ENCODE results near the gene CHGA. TPM values are rescaled to one million over a fixed set of nuclear protein-coding genes. Genes with fewer than 3 reads are reported as not detected.

CHGA gene
- total RNA-seq, 2 experiments from 2014 or later, result not detected

- Mint-ChIP-seq H3K27me3 (no peaks in the 10 kb centered on the region), H3K4me3 (no peak overlapping the region), H3K4me1 (no peaks in the 10 kb centered on the region), H3K9me3 (no peaks in the 10 kb centered on the region), H3K27ac (no peak overlapping the region), H3K36me3 (ENCODE audit: low read depth) (peaks cover 2% of the 10 kb centered on the region)
- no peak for DNase-seq
- ChIA-PET CTCF (no interaction called here), POLR2A (no interaction called here)
Measured at GRCh38 chr14:92958373-92959188, 35.6 kb downstream of the CHGA start.

GRCh38 chr14:92959189-92959531 is 36.2 kb downstream of the CHGA start:
- peaks cover 2% of the 10 kb centered on the region for H3K36me3 Mint-ChIP-seq (ENCODE audit: low read depth)
- POLR2A ChIA-PET, result no interaction called here
- no peaks in the 10 kb centered on the region for H3K4me1 Mint-ChIP-seq
- no peak overlapping the region for H3K27ac Mint-ChIP-seq
- CTCF ChIA-PET, result interaction anchor here (0.8 kb wide), 1 partner anchor 187 kb away, joined by 3 read pairs; no protein-coding TSS in a partner anchor
- no peaks in the 10 kb centered on the region for H3K9me3 Mint-ChIP-seq
- H3K4me3 Mint-ChIP-seq, result no peak overlapping the region
- no peak for DNase-seq
- no peaks in the 10 kb centered on the region for H3K27me3 Mint-ChIP-seq

GRCh38 chr14:92959761-92960680 is 37.1 kb downstream of the CHGA start:
- Mint-ChIP-seq H3K4me1 (no peaks in the 10 kb centered on the region), H3K36me3 (ENCODE audit: low read depth) (peaks cover 2% of the 10 kb centered on the region), H3K4me3 (no peak overlapping the region), H3K27ac (no peak overlapping the region), H3K9me3 (no peaks in the 10 kb centered on the region), H3K27me3 (no peaks in the 10 kb centered on the region)
- no peak for DNase-seq
- ChIA-PET POLR2A (no interaction called here), CTCF (interaction anchor here (0.6 to 1.2 kb wide), 3 partner anchors 22 to 1179 kb away, joined by 3 read pairs; no protein-coding TSS in a partner anchor)

- no peak overlapping the region for H3K27ac Mint-ChIP-seq
- no peaks in the 10 kb centered on the region for H3K9me3 Mint-ChIP-seq
- no peaks in the 10 kb centered on the region for H3K27me3 Mint-ChIP-seq
- CTCF ChIA-PET, result interaction anchor here (0.6 to 1.2 kb wide), 3 partner anchors 9 to 1178 kb away, joined by 3 read pairs; no protein-coding TSS in a partner anchor
- H3K4me1 Mint-ChIP-seq, result no peaks in the 10 kb centered on the region
- H3K4me3 Mint-ChIP-seq, result no peak overlapping the region
- DNase-seq, result no peak
- POLR2A ChIA-PET, result no interaction called here
- peaks cover 2% of the 10 kb centered on the region for H3K36me3 Mint-ChIP-seq (ENCODE audit: low read depth)
Measured at GRCh38 chr14:92960706-92961566, 38.0 kb downstream of the CHGA start.

- Mint-ChIP-seq H3K4me3 (no peak overlapping the region), H3K36me3 (ENCODE audit: low read depth) (no peaks in the 10 kb centered on the region), H3K9me3 (no peaks in the 10 kb centered on the region), H3K4me1 (no peaks in the 10 kb centered on the region), H3K27ac (peak overlapping the region; percentile 25), H3K27me3 (no peaks in the 10 kb centered on the region)
- POLR2A ChIA-PET, result no interaction called here
- CTCF ChIA-PET, result interaction anchor here (1.1 kb wide), 1 partner anchor 8 kb away, joined by 3 read pairs; no protein-coding TSS in a partner anchor
- DNase-seq, result no peak
Measured at GRCh38 chr14:92961567-92961855, 38.6 kb downstream of the CHGA start.

GRCh38 chr14:92962031-92962830 is 39.3 kb downstream of the CHGA start:
- Mint-ChIP-seq H3K27ac (no peak overlapping the region), H3K9me3 (no peaks in the 10 kb centered on the region), H3K27me3 (no peaks in the 10 kb centered on the region), H3K4me3 (no peak overlapping the region), H3K4me1 (no peaks in the 10 kb centered on the region), H3K36me3 (ENCODE audit: low read depth) (no peaks in the 10 kb centered on the region)
- CTCF ChIA-PET, result interaction anchor here (0.6 to 1.3 kb wide), 3 partner anchors 7 to 12 kb away, joined by 3 read pairs; no protein-coding TSS in a partner anchor
- POLR2A ChIA-PET, result no interaction called here
- no peak for DNase-seq

- Mint-ChIP-seq H3K9me3 (peaks cover 4% of the 10 kb centered on the region), H3K27me3 (no peaks in the 10 kb centered on the region), H3K36me3 (ENCODE audit: low read depth) (peaks cover 4% of the 10 kb centered on the region), H3K27ac (no peak overlapping the region), H3K4me1 (no peaks in the 10 kb centered on the region), H3K4me3 (no peak overlapping the region)
- no peak for DNase-seq
- POLR2A ChIA-PET, result no interaction called here
- CTCF ChIA-PET, result interaction anchor here (0.6 to 1.3 kb wide), 3 partner anchors 8 to 49 kb away, joined by 3 read pairs; no protein-coding TSS in a partner anchor
Measured at GRCh38 chr14:92962831-92963095, 39.8 kb downstream of the CHGA start.

GRCh38 chr14:92963301-92964123 is 40.6 kb downstream of the CHGA start:
- no peak overlapping the region for H3K27ac Mint-ChIP-seq
- H3K4me1 Mint-ChIP-seq, result no peaks in the 10 kb centered on the region
- no peaks in the 10 kb centered on the region for H3K27me3 Mint-ChIP-seq
- H3K36me3 Mint-ChIP-seq (ENCODE audit: low read depth), result peaks cover 4% of the 10 kb centered on the region
- peaks cover 4% of the 10 kb centered on the region for H3K9me3 Mint-ChIP-seq
- POLR2A ChIA-PET, result no interaction called here
- CTCF ChIA-PET, result interaction anchor here (0.6 to 1.3 kb wide), 3 partner anchors 9 to 50 kb away, joined by 3 read pairs; no protein-coding TSS in a partner anchor
- DNase-seq, result no peak
- H3K4me3 Mint-ChIP-seq, result no peak overlapping the region

- peaks cover 4% of the 10 kb centered on the region for H3K36me3 Mint-ChIP-seq (ENCODE audit: low read depth)
- H3K27me3 Mint-ChIP-seq, result no peaks in the 10 kb centered on the region
- H3K4me1 Mint-ChIP-seq, result no peaks in the 10 kb centered on the region
- no peak overlapping the region for H3K27ac Mint-ChIP-seq
- ChIA-PET POLR2A (no interaction called here), CTCF (no interaction called here)
- no peak for DNase-seq
- H3K4me3 Mint-ChIP-seq, result no peak overlapping the region
- peaks cover 4% of the 10 kb centered on the region for H3K9me3 Mint-ChIP-seq
Measured at GRCh38 chr14:92964124-92965109, 41.5 kb downstream of the CHGA start.

- Mint-ChIP-seq H3K4me1 (no peaks in the 10 kb centered on the region), H3K4me3 (no peak overlapping the region), H3K9me3 (peaks cover 4% of the 10 kb centered on the region), H3K27me3 (no peaks in the 10 kb centered on the region), H3K27ac (no peak overlapping the region), H3K36me3 (ENCODE audit: low read depth) (peaks cover 4% of the 10 kb centered on the region)
- CTCF ChIA-PET, result no interaction called here
- DNase-seq, result no peak
- POLR2A ChIA-PET, result no interaction called here
Measured at GRCh38 chr14:92965281-92965680, 42.3 kb downstream of the CHGA start.

All from activated CD4-positive, alpha-beta T cell treated with anti-CD3 and anti-CD28 coated beads, Interleukin-2, amount 10 ng/mL, durations not matched to agents 7 days and 5 days (primary cell).